BLaER1 treated with 17β-estradiol and CSF1 and Interleukin-3, amounts not matched to agents 10 nM and 100 nM (cell line): Measurements from ENCODE around the gene GPR15.

Experiments
- H3K27ac ChIP-seq, 11 experiments: shearing (Covaris generic); formaldehyde crosslinking; 2 replicates each; pipeline ENCODE4 v1.8.1; 2022
- H3K27me3 ChIP-seq, 11 experiments: shearing (Covaris generic); formaldehyde crosslinking; 2 replicates each; pipeline ENCODE4 v1.8.1; 2022
- H3K36me3 ChIP-seq, 11 experiments: shearing (Covaris generic); formaldehyde crosslinking; 2 replicates each; pipeline ENCODE4 v1.8.1; 2022
- H3K4me1 ChIP-seq, 10 experiments: shearing (Covaris generic); formaldehyde crosslinking; 2 replicates each; pipeline ENCODE4 v1.8.1; 2022
- H3K4me2 ChIP-seq, 11 experiments: shearing (Covaris generic); formaldehyde crosslinking; 2 replicates each; pipeline ENCODE4 v1.8.1; 2022
- H3K4me3 ChIP-seq, 10 experiments: shearing (Covaris generic); formaldehyde crosslinking; 2 replicates each; pipeline ENCODE4 v1.8.1; 2022
- H3K9ac ChIP-seq, 11 experiments: shearing (Covaris generic); formaldehyde crosslinking; 2 replicates each; pipeline ENCODE4 v1.8.1; 2022
- H3K9me3 ChIP-seq, 11 experiments: shearing (Covaris generic); formaldehyde crosslinking; replicated peaks in 1 of 11; 2 replicates each; pipeline ENCODE4 v1.8.1; 2022
- H4K20me1 ChIP-seq, 11 experiments: shearing (Covaris generic); formaldehyde crosslinking; 2 replicates each; pipeline ENCODE4 v1.8.1; 2022
- Cebpa-rat ChIP-seq, 11 experiments: shearing (Covaris generic); IDR thresholded peaks; 2 replicates each; pipeline ENCODE4 v1.8.1; 2022

The GPR15 gene

DNA sequence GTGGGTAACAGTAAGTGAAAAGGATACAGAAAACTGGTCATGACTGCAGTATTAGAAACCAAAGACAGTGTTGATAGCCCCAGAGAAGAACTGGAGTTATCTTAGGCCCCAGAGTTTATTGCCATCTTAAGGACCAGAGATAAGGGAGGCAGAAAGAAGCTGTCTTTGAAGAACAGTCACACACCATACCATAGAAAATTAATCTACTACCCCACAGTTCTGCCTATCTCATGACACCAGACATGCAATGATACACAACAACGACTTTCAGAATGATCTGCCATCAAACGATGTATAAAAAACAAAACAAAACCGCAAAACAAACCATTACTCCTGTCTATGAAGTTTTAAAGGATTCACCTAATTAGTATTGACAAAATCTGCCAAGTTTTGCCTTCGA is 52.0 kb downstream of the GPR15 start:
- H3K9me3 ChIP-seq = 0 out of 22 replicates have a peak, but pooled peaks cover 0 to 6% (median 0%) of the 10 kb centered on the region in 11 experiments
- TF ChIP-seq Cebpa-rat (IDR thresholded peaks at IDR 0.05) = no peak
- H3K4me3 ChIP-seq = no peak overlapping the region
- H3K27ac ChIP-seq = no peak overlapping the region
- H3K27me3 ChIP-seq = no peaks in the 10 kb centered on the region
- H3K4me1 ChIP-seq = peaks cover 0 to 32% (median 2%) of the 10 kb centered on the region in 10 experiments; a peak in 8 of 20 replicates
- no peak overlapping the region for H3K4me2 ChIP-seq
- no peak overlapping the region for H3K9ac ChIP-seq
- peaks cover 0 to 6% (median 0%) of the 10 kb centered on the region in 11 experiments; a peak in 1 of 22 replicates for H4K20me1 ChIP-seq
- peaks cover 63 to 100% (median 85%) of the 10 kb centered on the region in 11 experiments for H3K36me3 ChIP-seq
